ENCODE results near the gene TRIP4.

The TRIP4 gene

GRCh38 chr15:64500695-64501395 lies 113.2 kb downstream of the TRIP4 start:
- no peak for DNase-seq

GRCh38 chr15:64501396-64501715 lies 113.7 kb downstream of the TRIP4 start:
- no peak for DNase-seq

DNA sequence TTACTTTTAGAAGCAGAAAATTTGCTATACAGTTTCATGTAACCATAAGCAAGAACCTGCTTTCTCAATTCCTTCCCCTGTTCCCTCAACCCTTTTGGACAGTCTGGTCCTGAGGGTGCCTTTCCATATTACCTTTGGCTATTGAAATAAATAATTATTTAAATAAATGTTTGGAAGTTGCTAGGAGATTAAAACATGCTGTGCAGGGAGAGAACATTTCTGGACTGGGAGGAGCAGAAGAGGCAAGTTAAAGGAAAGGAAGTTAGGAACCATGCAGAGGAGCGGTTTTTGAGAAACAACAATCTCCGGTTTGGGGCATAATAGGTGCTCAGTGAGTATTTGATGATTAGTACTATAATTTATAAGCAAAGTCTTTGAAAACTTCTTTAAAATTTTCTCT lies 114.5 kb downstream of the TRIP4 start:
- no peak for DNase-seq

GRCh38 chr15:64502551-64502950 lies 114.9 kb downstream of the TRIP4 start:
- DNase-seq: no peak

DNA sequence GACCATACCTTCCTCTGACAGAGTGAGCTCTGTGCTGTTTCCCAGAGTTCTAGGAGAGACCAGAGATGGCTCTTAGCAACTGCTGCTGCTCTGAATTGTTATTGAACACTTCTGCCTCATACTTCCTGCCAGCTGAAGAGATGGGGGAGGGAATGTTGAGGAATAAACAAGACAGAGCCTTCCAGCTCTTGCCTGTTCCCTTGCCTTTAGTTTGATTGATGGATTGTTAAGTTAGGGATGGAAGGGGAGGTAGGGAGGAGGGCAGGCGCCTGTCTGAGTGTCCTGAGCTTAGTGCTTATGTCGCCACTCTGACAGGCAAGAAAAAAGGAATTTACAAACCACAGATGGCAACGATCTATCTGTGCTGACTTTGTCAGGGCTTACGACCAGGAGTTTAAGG lies 115.6 kb downstream of the TRIP4 start:
- DNase-seq: no peak

DNA sequence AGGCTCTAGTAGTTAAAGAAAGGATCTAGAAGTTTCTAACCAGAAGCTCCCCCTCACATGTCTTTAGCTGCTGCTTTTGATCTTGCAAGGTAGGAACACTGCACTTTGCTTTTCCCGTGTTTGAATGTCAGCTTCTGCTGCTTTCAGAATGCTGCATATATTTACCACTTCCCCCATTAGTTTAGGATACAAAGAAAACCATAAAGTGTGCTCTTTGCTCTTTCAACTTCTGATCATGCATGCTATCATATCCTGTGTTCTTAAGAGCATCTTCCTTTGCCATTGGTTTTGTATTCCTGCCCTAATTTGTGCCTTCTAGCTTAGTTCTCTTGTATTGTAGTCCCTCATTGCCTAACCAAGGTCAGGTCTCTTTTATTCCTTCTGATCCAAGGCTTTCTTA lies 116.0 kb downstream of the TRIP4 start:
- no peak for DNase-seq

Data from stimulated activated CD4-positive, alpha-beta T cell treated with anti-CD3 and anti-CD28 coated beads, Interleukin-4, amount 100 ng/mL, for 4 hours (primary cell).